NCI-H1694 (cell line): ENCODE data around the gene MAD1L1.

Experiments used
- DNase-seq: peaks from one replicate; lab custom pipeline; 2025; lab: John Stamatoyannopoulos, UW

Gene MAD1L1

GRCh38 chr7:1951159-1951536 is 281.6 kb downstream of the MAD1L1 start:
- DNase-seq: no peak

GRCh38 chr7:1950452-1951158 is 282.1 kb downstream of the MAD1L1 start:
- no peak for DNase-seq

GRCh38 chr7:1950066-1950451 is 282.7 kb downstream of the MAD1L1 start:
- DNase-seq: no peak

GRCh38 chr7:1949681-1950055 is 283.1 kb downstream of the MAD1L1 start:
- no peak for DNase-seq

GRCh38 chr7:1948887-1949680 is 283.7 kb downstream of the MAD1L1 start:
- DNase-seq: no peak

DNA sequence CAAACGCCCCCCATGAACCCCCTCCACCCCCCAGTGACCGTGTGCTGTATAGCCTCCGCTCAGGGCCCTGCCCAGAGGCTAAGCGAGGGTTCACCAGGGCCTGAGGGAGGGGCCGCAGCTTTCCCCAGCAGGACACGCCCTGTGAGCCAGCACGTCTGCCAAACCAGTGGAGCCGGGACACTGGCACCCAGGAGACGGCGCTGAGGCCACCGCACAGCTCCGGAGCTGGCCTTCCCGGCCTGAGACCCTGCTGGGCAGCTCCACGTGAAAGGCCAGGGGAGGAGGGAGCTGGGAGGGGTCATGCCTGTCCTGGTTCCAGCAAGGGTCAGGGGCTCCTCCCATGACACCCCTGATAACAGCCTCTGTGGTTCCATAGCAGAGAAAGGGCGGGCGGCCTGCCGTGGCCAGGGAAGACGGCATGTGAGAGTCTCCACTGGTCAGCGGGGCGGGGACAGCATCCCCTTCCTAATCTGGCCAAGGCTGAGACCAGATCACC is 284.4 kb downstream of the MAD1L1 start:
- DNase-seq: no peak

- no peak for DNase-seq
Measured at GRCh38 chr7:1947586-1948217, 285.0 kb downstream of the MAD1L1 start.

GRCh38 chr7:1946773-1947450 is 285.8 kb downstream of the MAD1L1 start:
- no peak for DNase-seq

DNA sequence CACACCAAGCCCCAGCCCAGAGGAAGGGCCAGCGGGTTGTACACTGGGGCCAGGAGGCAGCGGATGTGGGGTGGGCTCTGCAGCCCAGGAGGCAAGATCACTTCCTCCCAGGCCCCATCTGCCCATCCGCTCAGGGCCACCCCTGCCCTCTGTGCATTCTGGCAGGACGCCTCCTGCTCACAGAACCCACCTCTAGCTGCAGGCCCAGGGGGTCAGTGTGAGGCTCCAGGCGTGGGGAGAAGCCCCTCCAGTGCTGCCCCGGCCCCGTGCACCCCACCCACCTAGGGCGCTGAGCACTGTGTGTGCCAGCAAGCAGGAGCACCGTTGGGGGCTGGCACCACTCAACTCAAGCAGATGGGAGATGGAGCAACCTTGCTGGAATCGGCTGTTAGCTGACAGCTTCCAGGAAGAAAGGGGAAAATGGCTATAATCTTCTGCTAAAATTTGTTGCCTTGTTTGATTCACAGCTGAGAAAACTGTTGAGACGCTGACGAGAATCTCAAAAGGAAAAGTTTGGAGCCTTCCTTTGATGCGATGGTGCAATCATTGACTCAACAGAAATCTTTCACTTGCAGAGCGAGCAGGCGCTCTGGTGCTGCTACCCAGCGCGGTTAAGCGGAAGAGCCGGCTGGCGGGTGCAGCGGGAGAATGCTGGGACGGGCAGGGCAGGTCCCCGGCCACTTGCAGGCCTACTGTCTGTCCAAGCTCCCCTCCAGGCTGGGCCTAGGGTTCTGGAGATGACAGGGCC is 286.5 kb downstream of the MAD1L1 start:
- DNase-seq: no peak

GRCh38 chr7:1945558-1945957 is 287.2 kb downstream of the MAD1L1 start:
- no peak for DNase-seq

GRCh38 chr7:1944619-1945210 is 288.0 kb downstream of the MAD1L1 start:
- DNase-seq: no peak

DNA sequence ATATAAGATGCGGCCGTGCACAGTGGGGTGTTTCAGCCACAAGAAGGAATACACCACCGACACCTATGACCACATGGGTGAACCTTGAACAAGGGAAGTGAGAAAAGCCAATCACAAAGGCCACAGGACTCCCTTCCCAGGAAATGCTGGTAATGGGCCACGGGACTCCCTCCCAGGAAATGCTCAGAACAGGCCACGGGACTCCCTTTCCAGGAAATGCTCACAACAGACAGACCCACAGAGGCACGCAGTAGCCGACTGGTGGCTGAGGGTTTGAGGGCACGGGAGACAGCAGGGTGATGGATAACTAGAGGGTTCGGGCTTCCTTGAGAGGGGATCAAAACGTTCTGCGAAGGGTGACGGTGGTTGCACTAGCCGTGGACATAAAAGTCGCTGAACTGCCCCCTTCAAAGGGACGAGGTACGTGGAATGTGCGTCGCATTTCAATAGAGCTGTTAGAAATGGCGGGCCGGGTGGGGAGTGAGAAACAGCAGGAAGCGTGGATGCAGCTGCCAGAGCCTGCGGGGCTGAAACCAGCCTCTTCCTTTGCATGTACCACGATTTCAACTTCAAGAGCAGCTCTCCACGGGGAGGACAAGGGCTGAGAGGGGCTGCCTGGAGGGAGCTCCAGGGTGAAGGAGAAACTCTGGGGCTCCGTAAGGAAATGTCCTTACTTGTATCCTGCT is 288.7 kb downstream of the MAD1L1 start:
- no peak for DNase-seq

DNA sequence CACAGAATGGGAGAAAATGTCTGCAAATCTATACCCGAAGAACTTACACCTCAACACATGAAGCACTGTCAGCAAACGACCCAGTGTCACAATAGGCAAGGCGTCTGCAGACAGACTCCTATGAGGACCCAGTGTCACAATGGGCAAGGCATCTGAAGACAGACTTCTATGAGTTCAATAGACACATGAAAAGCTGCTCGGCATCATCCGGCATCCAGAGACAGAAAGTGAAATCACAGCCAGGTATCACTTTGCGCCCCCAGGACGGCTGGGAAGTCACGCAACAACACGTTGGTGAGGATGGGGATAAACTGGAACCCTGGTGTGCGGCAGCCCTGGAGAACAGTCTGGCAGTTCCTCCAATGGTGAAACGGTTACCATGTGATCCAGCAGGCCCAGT is 289.4 kb downstream of the MAD1L1 start:
- DNase-seq: no peak

- no peak for DNase-seq
Measured at GRCh38 chr7:1942941-1943289, 289.8 kb downstream of the MAD1L1 start.

- DNase-seq: no peak
Measured at GRCh38 chr7:1942243-1942940, 290.4 kb downstream of the MAD1L1 start.

DNA sequence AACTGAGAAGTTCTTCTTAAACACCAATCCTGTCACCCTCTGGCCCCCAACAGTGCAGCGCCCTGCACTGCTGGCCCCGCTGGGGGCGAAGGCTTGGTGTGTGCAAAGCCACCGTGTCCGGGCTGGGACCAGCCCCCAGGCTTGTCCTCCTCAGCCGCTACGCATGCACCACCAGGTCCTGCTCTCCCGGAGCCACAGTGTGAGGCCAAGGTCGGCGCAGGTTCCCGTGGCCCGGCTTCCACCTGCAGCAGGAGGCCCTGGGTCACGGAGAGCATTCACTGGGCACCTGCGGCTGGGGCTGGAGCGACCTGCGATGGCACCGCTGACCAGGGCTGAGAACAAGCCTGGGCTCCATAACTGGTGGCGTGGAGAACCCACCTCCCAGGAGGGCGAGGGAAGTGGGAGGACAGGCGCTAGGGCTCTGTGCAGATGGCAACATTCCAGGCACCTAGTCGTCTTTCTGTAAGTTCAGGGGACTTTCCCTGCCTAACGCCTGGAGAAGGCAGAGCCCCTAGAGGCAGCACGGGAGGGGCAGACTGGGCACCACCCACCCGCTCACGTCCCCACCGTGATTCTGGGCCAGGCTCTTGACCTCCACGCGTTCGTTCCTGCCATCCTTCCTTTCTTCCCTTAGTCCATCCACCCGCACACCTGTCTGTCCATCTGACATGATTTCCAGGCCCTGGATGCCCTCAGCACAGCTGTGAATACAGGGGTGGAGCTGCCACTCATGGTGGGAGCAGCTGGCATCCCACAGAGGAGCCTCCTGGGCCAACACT is 291.1 kb downstream of the MAD1L1 start:
- no peak for DNase-seq

DNA sequence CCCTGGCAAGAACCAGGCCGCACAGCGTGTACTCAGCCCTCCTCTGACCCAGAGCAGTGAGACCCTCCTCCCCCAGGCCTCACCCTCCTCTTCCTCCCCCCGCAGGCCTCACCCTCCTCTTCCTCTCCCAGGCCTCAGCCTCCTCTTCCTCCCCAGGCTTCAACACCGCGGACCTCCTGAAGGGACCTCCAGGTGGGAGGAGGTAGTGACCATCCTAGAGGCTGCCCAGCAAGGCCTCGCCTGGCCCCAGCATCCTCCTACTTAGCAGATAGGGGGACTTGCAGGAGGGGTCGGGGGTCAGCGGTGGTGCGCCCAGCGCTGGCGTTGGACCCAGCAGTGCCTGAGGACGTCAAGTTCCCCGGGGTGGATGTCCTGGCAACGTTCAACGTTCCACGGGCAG is 291.9 kb downstream of the MAD1L1 start:
- no peak for DNase-seq

DNA sequence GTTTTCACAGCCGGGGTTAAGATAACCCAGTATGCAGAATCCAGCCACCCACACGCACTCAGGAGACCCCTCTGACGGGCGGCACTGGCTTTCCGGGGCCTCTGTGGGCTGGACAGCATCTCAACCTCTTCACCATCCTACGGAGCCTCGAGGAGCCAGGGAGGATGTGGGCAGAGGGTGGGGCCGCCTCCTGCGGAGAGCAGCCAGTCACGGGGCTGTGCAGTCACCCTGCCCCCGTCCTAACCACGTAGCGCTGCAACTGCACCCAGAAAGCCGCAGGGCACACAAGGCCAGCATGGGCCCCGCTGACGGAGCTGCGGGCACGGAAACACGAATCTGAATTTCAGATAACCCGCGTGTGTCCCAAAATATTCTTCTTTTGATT is 292.4 kb downstream of the MAD1L1 start:
- no peak for DNase-seq
